Measurements from ENCODE around the gene KDELR3.
"Not testable (repeated sequence)": the region's sequence is repeated elsewhere in the genome, so short reads cannot be mapped to it uniquely, and the experiment has no call there.

The KDELR3 gene

DNA sequence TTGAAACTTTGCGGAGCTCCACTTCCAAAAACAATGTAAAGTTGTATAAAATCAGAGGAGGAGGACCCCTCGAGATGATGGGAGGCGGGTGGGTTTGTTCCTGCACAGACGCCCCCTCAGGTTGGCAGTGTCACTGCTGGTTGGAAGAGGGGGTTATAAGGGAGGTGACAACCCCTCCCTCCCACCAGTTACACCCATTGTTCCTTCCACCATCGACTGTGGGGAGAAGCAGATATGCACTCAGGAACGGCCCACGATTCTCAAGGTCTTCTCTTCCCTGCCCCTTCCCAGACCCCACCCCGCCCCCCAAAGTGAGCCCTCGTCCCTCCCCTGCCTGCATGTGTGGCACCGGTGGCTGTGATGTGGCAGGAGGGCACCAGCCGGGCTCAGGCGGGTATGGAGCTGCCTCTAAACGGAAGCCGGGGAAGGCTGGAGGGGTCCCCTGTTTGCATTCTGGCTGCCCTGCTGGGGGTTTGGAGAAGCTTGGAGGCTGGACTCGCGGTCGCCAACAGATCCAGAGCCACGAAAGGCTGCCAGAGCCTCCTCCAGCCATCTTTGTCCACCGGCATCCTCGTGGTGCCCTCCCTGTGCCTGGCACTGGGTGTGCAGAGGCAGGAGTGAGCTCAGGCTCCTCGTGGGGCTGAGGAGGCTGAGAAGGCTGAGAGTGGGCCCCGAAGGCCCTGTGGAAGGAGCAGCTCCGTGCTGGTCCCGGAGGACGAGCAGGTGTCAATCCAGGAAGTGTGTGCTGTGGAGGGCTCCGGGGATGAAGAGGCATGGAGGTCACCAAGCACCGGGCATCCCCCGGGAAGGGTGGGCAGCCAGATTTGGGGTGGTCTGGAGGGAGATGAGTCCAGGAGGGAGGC, 778 bp downstream of the KDELR3 start:
- DNase-seq (ENCODE audit: low read depth) = no peak
- TF ChIP-seq, protein P1, sequence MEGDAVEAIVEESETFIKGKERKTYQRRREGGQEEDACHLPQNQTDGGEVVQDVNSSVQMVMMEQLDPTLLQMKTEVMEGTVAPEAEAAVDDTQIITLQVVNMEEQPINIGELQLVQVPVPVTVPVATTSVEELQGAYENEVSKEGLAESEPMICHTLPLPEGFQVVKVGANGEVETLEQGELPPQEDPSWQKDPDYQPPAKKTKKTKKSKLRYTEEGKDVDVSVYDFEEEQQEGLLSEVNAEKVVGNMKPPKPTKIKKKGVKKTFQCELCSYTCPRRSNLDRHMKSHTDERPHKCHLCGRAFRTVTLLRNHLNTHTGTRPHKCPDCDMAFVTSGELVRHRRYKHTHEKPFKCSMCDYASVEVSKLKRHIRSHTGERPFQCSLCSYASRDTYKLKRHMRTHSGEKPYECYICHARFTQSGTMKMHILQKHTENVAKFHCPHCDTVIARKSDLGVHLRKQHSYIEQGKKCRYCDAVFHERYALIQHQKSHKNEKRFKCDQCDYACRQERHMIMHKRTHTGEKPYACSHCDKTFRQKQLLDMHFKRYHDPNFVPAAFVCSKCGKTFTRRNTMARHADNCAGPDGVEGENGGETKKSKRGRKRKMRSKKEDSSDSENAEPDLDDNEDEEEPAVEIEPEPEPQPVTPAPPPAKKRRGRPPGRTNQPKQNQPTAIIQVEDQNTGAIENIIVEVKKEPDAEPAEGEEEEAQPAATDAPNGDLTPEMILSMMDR (IDR thresholded peaks at IDR 0.05; ENCODE audit: control insufficient read depth, insufficient read depth, low read depth, low read length, missing control alignments) = peak; percentile 12
- peak overlapping the region; percentile 94 for H3K4me3 ChIP-seq (ENCODE audit: control insufficient read depth, low read depth, low read length)

DNA sequence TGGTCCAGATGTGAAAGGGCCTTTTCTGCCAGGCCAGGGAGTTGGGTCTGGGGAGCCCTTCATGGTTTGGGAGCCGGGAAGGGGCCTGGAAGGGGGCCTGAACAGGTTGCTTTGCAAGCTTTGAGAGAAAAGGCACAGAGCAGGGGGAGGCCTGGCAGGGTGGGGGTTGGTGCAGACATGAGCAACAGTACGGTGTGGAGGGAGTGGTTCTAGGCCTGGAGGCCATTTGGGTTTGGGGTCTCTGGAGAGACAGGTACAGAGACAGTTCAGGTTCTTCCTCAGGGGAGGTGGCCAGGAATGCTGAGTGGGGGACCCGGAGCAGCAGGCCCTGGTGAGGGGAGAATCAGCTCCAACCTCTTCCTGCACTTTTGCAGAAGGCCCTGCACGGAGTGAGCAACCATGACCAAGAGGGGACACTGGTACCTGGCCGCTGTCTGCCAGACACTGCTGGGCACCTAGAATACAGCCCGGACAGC, 1.4 kb downstream of the KDELR3 start:
- peak overlapping the region; percentile 94 for H3K4me3 ChIP-seq (ENCODE audit: control insufficient read depth, low read depth, low read length)
- TF ChIP-seq, protein P1 (IDR thresholded peaks at IDR 0.05; ENCODE audit: control insufficient read depth, insufficient read depth, low read depth, low read length, missing control alignments) = no peak
- no peak for DNase-seq (ENCODE audit: low read depth)

GRCh38 chr22:38470179-38470578, 2.3 kb downstream of the KDELR3 start:
- DNase-seq (ENCODE audit: low read depth); H3K4me3 ChIP-seq (ENCODE audit: control insufficient read depth, low read depth, low read length): not testable (repeated sequence)

- DNase-seq (ENCODE audit: low read depth) = no peak
- TF ChIP-seq, protein P1 (IDR thresholded peaks at IDR 0.05; ENCODE audit: control insufficient read depth, insufficient read depth, low read depth, low read length, missing control alignments) = no peak
- no peak overlapping the region for H3K4me3 ChIP-seq (ENCODE audit: control insufficient read depth, low read depth, low read length)
These were observed 3.3 kb downstream of the KDELR3 start for GRCh38 chr22:38471237-38471636.

DNA sequence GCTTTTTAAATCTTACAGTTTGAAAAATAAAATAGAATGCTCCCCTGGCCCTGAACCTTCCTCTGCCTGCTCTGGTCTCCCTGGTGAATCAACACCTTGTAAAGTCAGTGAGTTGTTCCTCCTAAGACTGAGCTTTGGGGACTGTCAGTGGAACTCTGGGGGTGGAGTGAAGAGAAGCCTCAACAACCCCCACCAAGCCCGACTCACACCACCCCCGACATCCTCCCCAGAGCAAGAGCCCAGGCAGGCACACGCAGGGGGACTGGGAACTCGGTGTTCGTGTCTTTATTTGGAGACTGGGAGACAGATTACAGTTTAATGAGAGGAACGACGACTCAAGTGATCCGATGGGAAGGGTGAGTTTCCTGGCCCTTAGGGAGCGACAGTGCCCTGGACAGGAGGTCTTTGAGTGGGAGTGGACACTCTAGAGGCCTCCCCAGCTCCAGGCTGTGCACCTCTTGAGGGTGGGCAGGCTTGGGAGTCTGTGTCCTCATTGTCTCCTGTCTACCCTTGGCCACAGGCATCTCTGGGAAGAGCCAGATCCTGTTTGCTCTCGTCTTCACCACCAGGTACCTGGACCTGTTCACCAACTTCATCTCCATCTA, 6.2 kb downstream of the KDELR3 start:
- no peak overlapping the region for H3K4me3 ChIP-seq (ENCODE audit: control insufficient read depth, low read depth, low read length)
- TF ChIP-seq, protein P1 (IDR thresholded peaks at IDR 0.05; ENCODE audit: control insufficient read depth, insufficient read depth, low read depth, low read length, missing control alignments) = no peak
- no peak for DNase-seq (ENCODE audit: low read depth)

DNA sequence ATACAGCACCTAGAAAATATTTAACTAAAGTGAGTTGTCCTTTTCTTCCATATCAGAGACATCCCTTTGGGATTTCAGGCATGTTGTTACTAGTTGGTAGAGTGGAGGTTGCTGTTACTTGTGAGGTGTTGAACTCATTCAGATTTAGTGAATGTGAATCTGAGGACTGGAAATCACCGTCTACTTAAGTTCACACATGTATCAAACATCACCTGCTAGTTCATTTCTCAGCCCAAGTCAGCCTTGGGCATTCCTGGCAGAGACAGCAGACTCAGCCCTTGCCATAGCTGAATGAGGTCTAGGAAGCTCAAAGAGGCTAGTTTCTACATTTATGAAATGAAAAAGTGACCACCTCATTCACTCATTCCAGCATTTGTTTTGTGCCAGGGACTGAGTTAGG, 9.7 kb downstream of the KDELR3 start:
- H3K4me3 ChIP-seq (ENCODE audit: control insufficient read depth, low read depth, low read length) = no peak overlapping the region
- TF ChIP-seq, protein P1 (IDR thresholded peaks at IDR 0.05; ENCODE audit: control insufficient read depth, insufficient read depth, low read depth, low read length, missing control alignments) = no peak
- no peak for DNase-seq (ENCODE audit: low read depth)

All from AG09309 (cell line).